HG02678 (cell line): Measurements from ENCODE around the gene TICAM2.

Experiments used
- ATAC-seq: cut with Tn5 transposase; IDR thresholded peaks from one replicate; pipeline ENCODE4 v1.9.1; 2021; ENCODE audit warnings: mild to moderate bottlenecking, moderate library complexity; ENCODE audit not compliant: unreplicated experiment

TICAM2 gene

GRCh38 chr5:115541611-115542010 is 60.7 kb downstream of the TICAM2 start:
- no peak for ATAC-seq

- ATAC-seq, result no peak
Measured at GRCh38 chr5:115535479-115536035, 66.7 kb downstream of the TICAM2 start.

- ATAC-seq, result no peak
Measured at GRCh38 chr5:115532517-115532916, 69.8 kb downstream of the TICAM2 start.

GRCh38 chr5:115531787-115532367 is 70.4 kb downstream of the TICAM2 start:
- ATAC-seq, result no peak

- ATAC-seq, result no peak
Measured at GRCh38 chr5:115531380-115531779, 70.9 kb downstream of the TICAM2 start.

- ATAC-seq, result no peak
Measured at GRCh38 chr5:115530426-115530825, 71.9 kb downstream of the TICAM2 start.
